ENCODE data around the gene INA.

Gene INA

GRCh38 chr10:103310197-103310596 lies 33.3 kb downstream of the INA start:
- Histone ChIP-seq H3K9ac (ENCODE audit: insufficient read length) (no peak overlapping the region), H3K9me3 (ENCODE audit: low read depth, low read length) (no peaks in the 10 kb centered on the region), H3K36me3 (ENCODE audit: insufficient read depth, low read length) (no peaks in the 10 kb centered on the region; the same call in 1 of the 2 replicates), H3K4me3 (no peak overlapping the region), H3K27ac (no peak overlapping the region)
- no peak for TF ChIP-seq FOXP2 (optimal IDR thresholded peaks at IDR 0.05; ENCODE audit: control extremely low read depth, extremely low read length, insufficient read depth)
- TF ChIP-seq POLR2AphosphoS5 (IDR thresholded peaks at IDR 0.05; ENCODE audit: borderline replicate concordance, low read depth, low read length): no peak
- TF ChIP-seq EZH2 (IDR thresholded peaks at IDR 0.05): no peak
- no peak for DNase-seq (ENCODE audit: low read depth, low spot score)

GRCh38 chr10:103316087-103316486 lies 39.1 kb downstream of the INA start:
- Histone ChIP-seq H3K9me3 (ENCODE audit: low read depth, low read length) (no peaks in the 10 kb centered on the region), H3K4me3 (no peak overlapping the region), H3K9ac (ENCODE audit: insufficient read length) (no peak overlapping the region), H3K27ac (no peak overlapping the region), H3K36me3 (ENCODE audit: insufficient read depth, low read length) (no peaks in the 10 kb centered on the region; the same call in 1 of the 2 replicates)
- TF ChIP-seq FOXP2 (optimal IDR thresholded peaks at IDR 0.05; ENCODE audit: control extremely low read depth, extremely low read length, insufficient read depth): no peak
- TF ChIP-seq EZH2 (IDR thresholded peaks at IDR 0.05): no peak
- no peak for TF ChIP-seq POLR2AphosphoS5 (IDR thresholded peaks at IDR 0.05; ENCODE audit: borderline replicate concordance, low read depth, low read length)
- DNase-seq (ENCODE audit: low read depth, low spot score): no peak

- no peak overlapping the region for H3K4me3 ChIP-seq
- no peaks in the 10 kb centered on the region for H3K9me3 ChIP-seq (ENCODE audit: low read depth, low read length)
- H3K27ac ChIP-seq: no peak overlapping the region
- TF ChIP-seq EZH2 (IDR thresholded peaks at IDR 0.05) (no peak), POLR2AphosphoS5 (IDR thresholded peaks at IDR 0.05; ENCODE audit: borderline replicate concordance, low read depth, low read length) (no peak), FOXP2 (optimal IDR thresholded peaks at IDR 0.05; ENCODE audit: control extremely low read depth, extremely low read length, insufficient read depth) (no peak)
- peaks cover 6% of the 10 kb centered on the region; the same call in 1 of the 2 replicates for H3K36me3 ChIP-seq (ENCODE audit: insufficient read depth, low read length)
- no peak for DNase-seq (ENCODE audit: low read depth, low spot score)
- no peak overlapping the region for H3K9ac ChIP-seq (ENCODE audit: insufficient read length)
Observed at GRCh38 chr10:103327906-103328305, 51.0 kb downstream of the INA start.

DNA sequence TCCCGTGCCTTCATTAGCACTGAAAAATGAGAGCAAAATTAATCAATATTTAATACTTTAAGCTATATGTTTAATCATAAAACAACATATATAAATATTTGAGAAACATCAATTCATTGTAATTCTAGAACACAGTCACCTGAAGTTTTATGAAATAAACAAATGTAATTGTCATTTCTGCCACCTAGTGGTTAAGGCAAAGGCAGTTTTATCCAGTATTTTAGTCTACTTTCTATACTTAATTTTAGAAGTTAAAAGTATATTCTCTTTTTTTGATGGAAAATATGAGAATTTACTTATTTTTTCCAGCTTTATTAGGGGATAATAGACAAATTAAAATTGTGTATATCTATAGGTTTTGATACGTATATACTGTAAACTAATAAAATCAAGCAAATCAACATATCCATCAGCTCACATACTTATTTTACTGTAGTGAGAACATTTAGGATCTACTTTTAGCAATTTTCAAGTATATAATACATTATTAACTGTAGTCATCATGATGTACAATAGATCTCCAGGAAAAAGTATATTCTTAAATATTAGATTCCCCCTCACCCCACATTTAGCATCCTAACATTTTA lies 57.1 kb downstream of the INA start:
- no peak for DNase-seq (ENCODE audit: low read depth, low spot score)
- TF ChIP-seq FOXP2 (optimal IDR thresholded peaks at IDR 0.05; ENCODE audit: control extremely low read depth, extremely low read length, insufficient read depth): no peak
- Histone ChIP-seq H3K9ac (ENCODE audit: insufficient read length) (no peak overlapping the region), H3K9me3 (ENCODE audit: low read depth, low read length) (no peaks in the 10 kb centered on the region), H3K27ac (no peak overlapping the region), H3K4me3 (no peak overlapping the region), H3K36me3 (ENCODE audit: insufficient read depth, low read length) (peaks cover 15% of the 10 kb centered on the region; the same call in 1 of the 2 replicates)

DNA sequence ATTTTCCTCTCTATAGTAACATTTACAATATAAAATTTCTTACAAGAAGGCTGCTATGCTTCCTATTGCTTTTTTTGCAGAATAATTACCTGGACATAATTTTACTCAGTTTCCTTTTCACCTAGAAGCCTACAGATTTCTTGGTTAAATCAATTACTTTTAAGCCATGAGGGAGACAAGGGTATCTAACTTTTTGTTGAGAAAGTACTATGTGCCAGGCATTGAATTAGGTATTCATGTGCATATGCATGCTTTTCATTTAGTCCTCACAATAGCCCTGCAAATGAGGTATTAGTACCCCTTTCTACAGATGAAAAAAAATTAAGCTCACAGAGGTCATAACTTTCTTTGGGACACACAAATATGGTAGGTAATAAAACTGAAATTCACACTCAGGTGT lies 57.6 kb downstream of the INA start:
- H3K27ac ChIP-seq: no peak overlapping the region
- no peak for DNase-seq (ENCODE audit: low read depth, low spot score)

DNA sequence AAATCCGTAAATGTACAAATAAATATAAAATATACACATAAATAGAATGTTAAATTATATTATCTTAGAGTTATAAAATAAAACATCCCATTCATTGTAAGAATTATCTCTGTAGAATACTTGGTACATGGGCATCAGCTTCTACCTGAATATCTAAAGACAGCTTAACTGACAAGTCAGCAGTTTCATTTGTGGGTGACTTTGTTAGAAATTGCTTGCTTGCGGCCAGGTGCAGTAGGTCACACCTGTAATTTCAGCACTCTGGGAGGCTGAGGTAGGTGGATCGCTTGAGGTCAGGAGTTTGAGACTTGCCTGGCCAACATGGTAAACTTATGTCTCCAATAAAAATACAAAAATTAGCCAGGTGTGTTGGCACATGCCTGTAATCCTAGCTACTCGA lies 59.4 kb downstream of the INA start:
- H3K27ac ChIP-seq: no peak overlapping the region
- TF ChIP-seq POLR2AphosphoS5 (IDR thresholded peaks at IDR 0.05; ENCODE audit: borderline replicate concordance, low read depth, low read length) (no peak), FOXP2 (optimal IDR thresholded peaks at IDR 0.05; ENCODE audit: control extremely low read depth, extremely low read length, insufficient read depth) (no peak), EZH2 (IDR thresholded peaks at IDR 0.05) (no peak)
- H3K4me3 ChIP-seq: no peak overlapping the region
- H3K36me3 ChIP-seq (ENCODE audit: insufficient read depth, low read length): peaks cover 15% of the 10 kb centered on the region; the same call in 1 of the 2 replicates
- no peaks in the 10 kb centered on the region for H3K9me3 ChIP-seq (ENCODE audit: low read depth, low read length)
- no peak overlapping the region for H3K9ac ChIP-seq (ENCODE audit: insufficient read length)
- DNase-seq (ENCODE audit: low read depth, low spot score): no peak

More for the DNA sequence above, 57.6 kb downstream of the INA start:
- no peak for TF ChIP-seq EZH2 (IDR thresholded peaks at IDR 0.05)
- no peak for TF ChIP-seq POLR2AphosphoS5 (IDR thresholded peaks at IDR 0.05; ENCODE audit: borderline replicate concordance, low read depth, low read length)
- no peak for TF ChIP-seq FOXP2 (optimal IDR thresholded peaks at IDR 0.05; ENCODE audit: control extremely low read depth, extremely low read length, insufficient read depth)
- Histone ChIP-seq H3K4me3 (no peak overlapping the region), H3K9me3 (ENCODE audit: low read depth, low read length) (no peaks in the 10 kb centered on the region), H3K9ac (ENCODE audit: insufficient read length) (no peak overlapping the region), H3K36me3 (ENCODE audit: insufficient read depth, low read length) (peaks cover 15% of the 10 kb centered on the region; the same call in 1 of the 2 replicates)
